AG09309 (cell line): ENCODE results near the gene FCGR3A.
"Not testable (repeated sequence)": the region's sequence is repeated elsewhere in the genome, so short reads cannot be mapped to it uniquely, and the experiment has no call there.

Experiments used
- DNase-seq: peaks from one replicate; pipeline ENCODE4 v3.0.0-alpha.2; 2010; ENCODE audit warnings: low read depth
- H3K4me3 ChIP-seq: 2 replicates; pipeline ENCODE4 v1.5.1; 2011; ENCODE audit warnings: mild to moderate bottlenecking, low read depth, low read length, moderate library complexity; ENCODE audit not compliant: control insufficient read depth
- CTCF ChIP-seq: IDR thresholded peaks from 2 replicates; pipeline ENCODE4 v1.5.1; 2011; ENCODE audit warnings: mild to moderate bottlenecking, low read depth, low read length, inconsistent platforms; ENCODE audit not compliant: insufficient read depth, control insufficient read depth; ENCODE audit errors: missing control alignments

The FCGR3A gene

GRCh38 chr1:161513448-161513780 is 36.2 kb downstream of the FCGR3A start:
- DNase-seq, H3K4me3 ChIP-seq: not testable (repeated sequence)

GRCh38 chr1:161512636-161513447 is 36.8 kb downstream of the FCGR3A start:
- not testable (repeated sequence) for DNase-seq, H3K4me3 ChIP-seq

- no peak for DNase-seq
- no peak overlapping the region for H3K4me3 ChIP-seq
- TF ChIP-seq CTCF: no peak
Measured at GRCh38 chr1:161511756-161512060, 37.9 kb downstream of the FCGR3A start.

GRCh38 chr1:161511018-161511755 is 38.4 kb downstream of the FCGR3A start:
- no peak for TF ChIP-seq CTCF
- no peak overlapping the region for H3K4me3 ChIP-seq
- DNase-seq: no peak

GRCh38 chr1:161510477-161510876 is 39.1 kb downstream of the FCGR3A start:
- no peak overlapping the region for H3K4me3 ChIP-seq
- TF ChIP-seq CTCF: no peak
- no peak for DNase-seq

- no peak for TF ChIP-seq CTCF
- no peak for DNase-seq
- H3K4me3 ChIP-seq: no peak overlapping the region
Measured at GRCh38 chr1:161506336-161507223, 43.0 kb downstream of the FCGR3A start.

- no peak for TF ChIP-seq CTCF
- H3K4me3 ChIP-seq: no peak overlapping the region
- DNase-seq: no peak
Measured at GRCh38 chr1:161505686-161506085, 43.9 kb downstream of the FCGR3A start.
